HG02870 (cell line): Measurements from ENCODE around the gene GTF3C2.
A peak's percentile ranks its signal among the peaks of the same experiment; 100 is the strongest.
"Not testable (repeated sequence)": the region's sequence is repeated elsewhere in the genome, so short reads cannot be mapped to it uniquely, and the experiment has no call there.

Experiments
- ATAC-seq: cut with Tn5 transposase; IDR thresholded peaks from one replicate; pipeline ENCODE4 v1.9.1; 2021; ENCODE audit warnings: mild to moderate bottlenecking, moderate library complexity; ENCODE audit not compliant: unreplicated experiment

The GTF3C2 gene

DNA sequence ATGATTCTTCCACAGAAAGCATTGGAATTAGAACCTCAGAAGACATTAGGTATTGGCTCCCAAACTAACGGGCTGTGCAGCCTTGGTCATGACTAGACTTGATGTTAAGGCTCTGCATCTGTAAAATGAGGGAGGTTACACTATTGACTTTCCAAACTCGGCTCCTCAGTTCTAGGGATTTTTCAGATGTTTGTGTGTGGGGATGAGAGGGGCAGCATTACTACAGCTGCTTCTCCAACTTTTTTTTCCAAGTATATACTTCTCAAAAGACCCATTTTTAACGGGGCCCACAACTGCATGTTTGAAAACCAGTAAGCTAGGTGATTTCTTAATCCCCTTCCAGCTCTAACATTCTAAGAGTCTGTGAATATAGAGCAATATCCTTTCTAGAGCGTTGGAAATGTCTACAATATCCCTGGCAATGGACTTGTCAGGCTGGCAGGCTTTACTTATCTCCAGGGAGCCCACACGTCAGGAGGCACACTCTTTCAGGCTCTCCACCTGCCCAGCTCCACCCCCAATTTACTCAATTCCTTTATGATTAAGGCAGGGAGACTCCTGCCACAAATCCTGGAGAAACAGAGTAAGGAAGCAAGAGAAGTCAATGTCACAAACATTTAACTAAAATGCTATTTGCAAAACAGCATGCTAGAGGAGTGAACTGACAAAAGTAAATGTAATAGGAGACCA is 32.8 kb downstream of the GTF3C2 start:
- ATAC-seq, result no peak

DNA sequence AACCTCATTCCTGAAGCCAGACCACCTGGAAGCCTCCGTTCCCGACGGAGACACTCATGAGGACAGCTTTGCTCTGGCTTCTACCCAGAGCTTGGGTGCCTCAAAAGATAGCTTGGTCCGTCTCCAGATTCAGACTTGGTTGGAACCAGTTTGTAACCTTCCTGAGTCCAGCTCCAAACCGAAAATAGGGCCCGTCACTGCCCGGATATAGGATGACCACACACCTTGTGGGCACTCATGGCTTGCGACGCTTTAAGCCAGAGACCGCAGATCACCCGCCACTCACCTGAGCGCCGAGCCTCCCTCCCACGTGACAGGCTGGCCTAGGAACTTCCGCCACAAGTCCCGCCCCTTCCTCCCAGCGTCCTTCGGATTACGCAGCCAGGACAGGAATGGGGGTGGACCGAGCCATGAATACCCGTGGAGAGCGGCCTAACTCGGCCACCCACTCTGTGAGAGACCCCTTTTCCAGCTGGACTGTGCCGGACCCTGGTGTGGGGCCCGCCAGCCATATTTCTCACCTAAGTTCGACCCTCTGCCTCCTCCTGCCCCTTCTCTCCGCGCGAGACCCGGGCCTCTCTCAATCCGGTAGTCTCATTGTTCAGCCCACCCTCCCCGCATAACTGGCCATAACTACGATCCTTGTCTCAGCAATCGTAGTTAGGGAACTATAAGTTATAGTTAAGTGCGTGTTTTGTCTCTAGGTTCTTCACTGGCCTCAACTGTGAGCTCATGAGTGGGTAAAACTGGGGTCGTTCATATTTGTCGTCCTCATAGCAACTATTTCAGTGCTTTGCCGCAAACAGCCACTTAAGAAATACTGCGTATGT is 33.6 kb downstream of the GTF3C2 start, which contains the start of gene MPV17:
Gene MPV17 (minus strand): TSS at position 332 of the 830 bp plus-strand sequence. CDS start 580 bp downstream, outside the sequence.
- ATAC-seq, result peak; percentile 86

DNA sequence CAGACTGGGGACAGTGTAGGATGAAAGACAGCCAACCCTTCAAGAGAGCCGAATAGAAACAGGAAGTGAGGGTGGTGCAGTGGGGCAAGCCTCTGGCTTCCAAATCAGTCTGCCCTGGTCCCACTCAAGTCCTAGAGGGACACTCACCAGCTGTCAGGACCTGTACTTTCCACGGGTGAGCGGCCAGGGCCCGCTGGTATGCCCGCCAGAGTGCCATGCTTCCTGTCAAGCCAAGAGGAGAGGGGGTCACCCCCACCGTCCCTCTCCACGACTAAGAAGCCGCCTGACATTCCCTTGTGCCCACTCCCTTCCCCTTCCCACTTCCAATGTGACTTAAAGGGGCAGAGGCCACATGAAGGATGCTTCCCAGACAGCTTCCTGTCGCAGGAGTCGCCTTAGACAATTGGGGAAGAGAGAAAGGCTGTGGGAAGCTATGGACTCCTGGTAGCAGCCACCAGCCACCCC is 34.2 kb downstream of the GTF3C2 start:
- no peak for ATAC-seq

DNA sequence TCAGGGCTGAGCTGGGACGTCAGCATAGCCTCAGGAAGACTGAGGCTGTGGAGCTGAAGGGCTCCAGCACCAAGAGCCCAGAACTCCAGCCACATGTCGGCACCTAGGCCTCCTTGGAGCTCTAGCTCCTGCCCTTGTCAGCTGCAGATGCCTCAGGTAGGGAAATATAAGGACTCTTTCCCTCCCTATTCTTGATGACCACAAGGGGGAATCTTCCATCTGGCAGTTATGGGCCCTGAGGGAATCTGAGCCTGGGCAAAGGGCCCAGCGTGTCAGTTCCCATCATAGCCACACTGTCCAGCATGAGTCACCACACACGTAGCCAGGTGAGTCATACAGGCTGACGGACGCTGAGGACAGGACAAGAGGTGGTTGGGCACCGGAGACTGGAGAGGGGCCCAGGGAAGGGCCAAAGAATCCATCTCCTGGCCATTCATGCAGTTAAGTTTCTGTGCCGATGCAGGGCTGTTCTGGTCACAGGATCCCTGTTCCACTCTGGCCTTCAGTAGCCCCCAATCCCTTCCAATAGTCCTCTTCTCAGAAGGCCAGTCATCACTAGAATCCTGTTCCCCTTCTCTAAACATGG is 35.5 kb downstream of the GTF3C2 start:
- ATAC-seq, result no peak

DNA sequence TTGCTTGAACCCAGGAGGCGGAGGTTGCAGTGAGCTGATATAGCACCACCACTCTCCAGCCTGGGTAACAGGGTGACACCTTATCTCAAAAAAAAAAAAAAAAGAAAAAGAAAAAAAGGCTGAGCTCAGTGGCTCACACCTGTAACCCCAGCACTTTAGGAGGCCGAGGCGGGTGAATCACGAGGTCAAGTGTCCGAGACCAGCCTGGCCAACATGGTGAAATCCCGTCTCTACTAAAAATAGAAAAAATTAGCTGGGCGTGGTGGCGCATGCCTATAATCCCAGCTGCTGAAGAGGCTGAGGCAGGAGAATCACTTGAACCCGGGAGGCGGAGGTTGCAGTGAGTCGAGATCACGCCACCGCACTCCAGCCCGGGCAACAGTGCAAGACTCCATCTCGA is 36.7 kb downstream of the GTF3C2 start:
- ATAC-seq, result not testable (repeated sequence)

DNA sequence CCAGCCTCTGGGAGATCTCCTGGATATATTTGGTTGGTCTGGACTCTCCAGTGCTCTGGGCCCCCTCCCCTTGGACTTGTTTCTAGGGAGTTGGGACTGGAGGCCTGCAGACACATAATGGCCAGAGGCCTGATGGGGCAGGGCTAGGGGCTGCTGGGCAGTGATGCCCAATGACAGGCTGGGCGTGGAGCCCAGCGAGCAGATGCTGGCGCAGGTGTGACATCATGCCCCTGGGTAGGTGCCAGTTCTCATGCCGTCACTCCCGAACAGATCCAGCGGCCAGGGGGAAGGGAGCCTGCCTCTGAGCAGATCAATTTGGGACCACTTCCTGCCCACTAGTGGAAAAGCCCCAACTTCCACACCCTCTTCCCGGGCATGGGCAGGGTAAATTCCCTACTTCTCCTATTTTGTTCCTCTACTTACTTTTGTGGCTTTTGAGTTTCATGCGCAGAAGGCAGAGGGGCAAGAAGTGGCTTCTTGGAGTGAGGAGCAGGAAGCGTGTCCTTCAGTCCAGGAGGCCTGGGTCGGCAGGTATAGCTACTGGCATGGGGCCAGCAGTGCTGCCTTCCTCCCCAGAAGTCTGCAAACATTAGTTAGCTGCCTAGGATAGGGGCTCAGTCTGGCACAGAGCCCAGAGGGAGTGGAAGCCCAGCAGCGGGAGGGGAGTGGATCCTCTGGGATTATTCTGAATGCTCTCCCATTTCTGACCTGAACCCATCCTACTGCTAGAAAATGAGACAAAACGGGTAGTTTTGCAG is 39.7 kb downstream of the GTF3C2 start:
- no peak for ATAC-seq

DNA sequence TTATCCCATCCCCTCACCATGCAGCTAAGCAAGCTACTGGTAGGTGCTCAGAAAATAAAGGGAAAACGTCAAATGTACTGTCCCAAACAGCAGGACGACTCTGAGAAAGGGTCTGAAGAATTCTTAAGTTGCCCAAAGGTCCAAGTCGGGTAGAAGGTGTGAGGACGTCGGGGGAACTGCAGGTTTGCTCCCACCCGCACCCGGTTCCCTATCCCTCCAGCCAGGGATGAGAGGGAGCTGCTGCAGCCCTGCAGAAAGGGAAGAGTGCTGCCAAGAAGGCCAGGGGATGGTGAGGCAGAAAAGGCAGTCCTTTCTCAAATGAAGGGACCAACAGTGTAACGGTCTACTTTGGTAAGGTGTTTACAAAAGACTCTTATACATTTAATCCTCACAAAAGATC is 41.4 kb downstream of the GTF3C2 start:
- ATAC-seq, result no peak

DNA sequence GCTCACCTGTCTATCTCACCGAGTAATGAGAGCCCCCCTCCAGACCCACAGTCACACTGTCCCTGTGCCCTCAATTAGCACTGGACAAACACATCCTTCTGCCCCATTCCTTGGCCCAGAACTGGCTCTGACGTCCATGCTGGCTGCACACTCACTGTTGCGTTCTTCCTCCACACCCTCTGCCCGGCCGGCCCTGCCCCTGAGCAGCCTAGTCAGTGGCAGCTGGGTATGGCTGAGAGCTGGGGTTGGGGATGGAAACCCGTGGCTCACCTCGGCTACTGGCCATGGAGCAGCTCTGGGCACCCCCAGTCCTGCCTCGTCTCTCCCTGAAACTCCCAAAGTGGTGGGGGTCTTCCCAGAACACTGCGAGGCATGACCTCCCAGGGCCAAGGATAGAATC is 41.9 kb downstream of the GTF3C2 start:
- no peak for ATAC-seq

DNA sequence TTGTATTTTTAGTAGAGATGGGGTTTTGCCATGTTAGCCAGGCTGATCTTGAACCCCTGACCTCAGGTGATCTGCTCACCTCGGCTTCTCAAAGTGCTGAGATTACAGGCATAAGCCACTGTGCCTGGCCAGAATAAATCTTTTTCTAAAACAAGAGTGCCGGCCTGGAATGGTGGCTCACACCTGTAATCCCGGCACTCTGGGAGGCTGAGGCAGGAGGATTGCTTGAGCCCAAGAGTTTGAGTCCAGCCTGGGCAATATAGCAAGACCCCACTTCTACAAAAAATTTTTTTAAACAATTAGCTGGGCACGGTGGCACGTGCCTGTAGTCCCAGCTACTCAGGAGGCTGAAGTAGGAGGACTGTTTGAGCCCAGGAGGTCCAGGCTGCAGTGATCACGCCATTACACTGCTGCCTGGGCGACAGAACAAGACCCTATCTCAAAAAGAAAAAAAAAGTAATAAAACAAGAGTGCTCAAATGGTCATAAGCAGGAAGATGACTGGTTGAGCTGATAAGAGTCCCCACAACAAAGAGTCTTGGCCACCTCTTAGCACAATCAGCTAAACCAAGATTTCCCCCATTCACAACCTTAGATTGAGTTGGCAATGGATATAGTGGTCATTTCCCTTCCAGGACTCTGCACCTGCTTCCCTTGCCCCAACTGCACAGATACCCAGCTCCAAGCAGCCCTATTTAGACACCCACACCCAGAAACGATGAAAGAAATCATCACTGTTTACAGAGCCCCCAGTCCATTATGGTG is 42.5 kb downstream of the GTF3C2 start:
- no peak for ATAC-seq

DNA sequence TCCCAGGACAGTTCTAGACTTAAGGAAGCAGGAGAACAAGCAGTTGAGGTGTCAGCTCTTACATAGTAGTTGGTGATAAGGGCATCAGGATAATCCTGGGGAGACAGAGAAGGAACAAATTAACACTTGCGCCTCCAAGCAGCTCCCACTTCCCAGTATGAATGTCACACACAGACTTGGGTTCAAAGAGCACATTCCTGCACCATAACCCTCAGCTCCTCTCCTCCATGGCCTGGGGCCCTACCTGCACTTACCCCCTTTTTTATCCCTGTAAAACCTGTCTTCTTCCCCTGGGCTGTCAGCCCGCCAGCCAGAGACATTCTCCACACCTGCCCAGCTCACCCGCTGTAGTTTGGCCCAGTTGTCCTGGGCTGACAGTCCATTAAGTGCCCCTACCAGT is 44.4 kb downstream of the GTF3C2 start:
- ATAC-seq, result no peak

DNA sequence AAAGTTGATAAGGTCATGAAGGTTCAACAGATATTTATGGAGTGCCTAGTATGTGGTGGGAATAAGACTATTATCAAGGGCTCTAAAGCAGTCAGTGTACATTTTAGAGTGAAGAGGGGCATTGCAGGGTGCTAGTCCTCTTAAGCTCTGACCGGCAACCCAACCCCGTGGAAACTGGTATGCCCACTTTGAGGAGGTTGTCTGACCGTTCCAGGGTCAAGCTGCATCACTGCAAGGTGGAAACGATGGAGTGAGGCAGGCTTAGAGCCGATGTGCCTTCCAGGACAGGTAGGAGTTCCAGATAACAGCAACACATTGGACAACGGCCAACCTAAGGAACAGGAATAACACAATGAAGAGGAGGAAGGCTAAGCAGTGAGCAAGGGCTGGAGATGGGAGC is 46.9 kb downstream of the GTF3C2 start:
- no peak for ATAC-seq

DNA sequence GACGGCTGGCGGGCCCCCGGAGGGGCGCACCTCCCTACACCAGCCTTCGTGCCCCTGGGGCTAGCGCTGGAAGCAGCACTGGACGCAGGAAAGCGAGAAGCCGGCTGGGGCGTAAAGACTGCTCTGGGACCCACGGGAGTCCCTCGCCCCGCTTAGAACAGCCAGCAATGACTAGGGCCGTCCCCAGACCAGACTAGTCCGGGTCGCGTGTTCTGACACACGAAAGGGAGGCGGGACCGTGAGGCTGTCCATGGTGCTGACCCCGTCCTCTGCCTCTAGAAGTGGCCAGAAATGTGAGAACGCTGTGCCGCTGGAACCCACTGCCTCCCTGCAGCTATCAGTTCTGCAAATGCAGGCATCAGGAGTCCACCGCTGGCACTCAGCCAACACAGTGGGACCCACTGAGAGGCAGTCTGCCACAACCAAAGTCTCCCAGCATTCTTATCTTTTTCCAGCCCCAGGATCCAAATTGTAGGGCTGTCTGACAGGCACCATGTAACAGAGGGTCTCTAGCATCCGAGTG is 48.1 kb downstream of the GTF3C2 start, which contains the start of gene UCN:
Gene UCN (minus strand): TSS at position 87 of the 523 bp plus-strand sequence. CDS start 550 bp downstream, outside the sequence.
- ATAC-seq, result no peak

DNA sequence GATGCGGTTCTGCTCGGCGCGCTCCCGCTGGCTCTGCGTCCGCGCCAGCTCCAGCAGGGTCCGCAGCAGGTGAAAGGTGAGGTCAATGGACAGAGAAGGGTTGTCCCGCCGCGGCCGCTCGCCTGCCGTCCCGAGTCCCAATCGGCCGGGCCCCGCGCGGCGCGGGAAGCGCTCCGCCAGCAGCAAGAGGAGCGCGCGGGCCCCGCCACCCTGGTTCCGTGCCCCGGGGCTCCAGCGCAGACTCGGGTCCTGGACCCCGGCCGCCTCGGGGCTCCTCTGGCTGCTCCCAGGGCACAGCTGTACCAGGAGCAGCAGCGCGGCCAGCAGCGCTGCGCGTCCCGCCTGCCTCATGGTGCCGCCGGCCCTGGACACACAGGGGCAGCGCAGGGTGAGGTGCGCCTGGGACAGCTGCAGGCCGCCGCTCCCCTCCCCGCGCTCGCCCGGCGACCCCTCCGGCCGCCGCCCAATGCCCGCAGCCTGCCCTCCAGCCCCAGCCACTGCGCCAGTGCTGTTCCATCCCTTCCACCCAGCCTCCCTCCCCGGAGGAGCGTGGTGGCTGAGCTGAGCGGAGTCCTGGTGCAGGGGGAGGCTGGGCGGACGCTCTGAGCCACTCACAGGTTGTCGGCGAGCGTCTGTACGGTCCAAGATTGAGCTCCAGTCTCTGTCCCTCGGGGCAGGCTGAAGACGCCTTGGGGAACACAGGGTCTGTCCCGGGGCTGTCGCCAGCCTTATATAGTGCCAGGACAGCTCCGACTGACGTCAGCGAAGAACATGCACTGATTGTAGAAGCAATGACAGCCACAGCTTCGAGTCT is 48.8 kb downstream of the GTF3C2 start:
- ATAC-seq, result no peak

DNA sequence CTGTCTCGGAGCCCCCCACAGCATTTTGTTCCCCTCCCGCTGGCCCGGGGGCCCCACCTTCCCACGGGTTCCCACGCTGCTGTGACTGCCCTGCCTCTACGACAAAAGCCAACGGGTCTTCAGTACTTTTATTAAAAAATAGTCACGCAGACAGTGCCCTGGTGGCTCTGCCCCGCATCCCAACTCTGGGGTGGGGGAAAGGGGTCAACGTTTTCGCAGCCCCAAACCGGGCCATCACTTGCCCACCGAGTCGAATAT is 49.3 kb downstream of the GTF3C2 start:
- ATAC-seq, result no peak

DNA sequence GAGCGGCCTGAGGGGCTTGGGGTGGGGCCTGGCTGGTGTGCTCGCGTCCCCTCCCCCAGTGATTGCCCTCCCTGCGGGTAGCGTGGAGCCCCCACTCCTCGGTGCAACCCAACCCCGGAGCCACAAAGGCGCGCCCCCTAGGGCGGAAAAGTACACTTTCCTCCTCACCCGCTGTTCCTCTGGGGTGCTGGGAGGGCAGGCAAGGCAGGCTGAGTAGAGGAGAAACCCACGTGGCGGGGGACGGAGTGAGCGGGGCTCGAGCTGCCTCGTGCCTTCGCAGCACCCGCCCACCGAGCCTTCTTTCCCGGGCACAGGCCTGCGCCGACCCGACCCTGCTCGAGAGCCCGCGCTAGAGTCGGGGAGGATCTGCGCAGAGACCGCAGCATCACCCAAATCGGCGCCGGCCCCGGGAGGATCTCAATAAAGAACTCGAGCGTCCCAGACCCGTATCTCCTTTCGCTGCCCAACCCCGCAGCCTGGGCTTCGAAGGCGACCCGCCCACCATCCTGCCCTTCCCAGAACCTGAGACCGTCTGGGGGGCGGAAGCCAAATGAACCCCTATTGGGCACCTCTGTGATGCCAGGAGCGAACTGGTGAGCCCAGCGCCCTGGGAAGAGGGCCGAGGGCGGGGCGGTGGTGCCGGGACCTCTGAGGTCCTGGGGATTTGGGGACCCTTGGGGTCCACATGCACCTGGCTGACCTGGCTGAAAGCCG is 49.8 kb downstream of the GTF3C2 start:
- ATAC-seq, result no peak

DNA sequence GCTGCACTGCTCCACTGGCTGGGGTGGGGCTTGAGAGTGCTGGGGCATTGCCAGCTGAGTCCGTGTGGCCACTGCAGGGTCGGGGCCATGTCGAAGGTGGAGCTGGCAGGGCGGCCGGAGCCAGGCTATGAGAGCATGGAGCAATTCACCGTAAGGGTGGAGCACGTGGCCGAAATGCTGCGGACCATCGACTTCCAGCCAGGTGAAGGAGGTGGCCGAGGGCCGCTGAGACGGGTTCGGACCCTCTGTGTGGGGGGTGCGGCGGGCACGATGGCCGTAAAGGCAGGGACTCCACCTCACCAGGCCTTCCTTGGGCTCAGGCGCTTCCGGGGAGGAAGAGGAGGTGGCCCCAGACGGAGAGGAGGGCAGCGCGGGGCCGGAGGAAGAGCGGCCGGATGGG is 50.4 kb downstream of the GTF3C2 start:
- no peak for ATAC-seq

DNA sequence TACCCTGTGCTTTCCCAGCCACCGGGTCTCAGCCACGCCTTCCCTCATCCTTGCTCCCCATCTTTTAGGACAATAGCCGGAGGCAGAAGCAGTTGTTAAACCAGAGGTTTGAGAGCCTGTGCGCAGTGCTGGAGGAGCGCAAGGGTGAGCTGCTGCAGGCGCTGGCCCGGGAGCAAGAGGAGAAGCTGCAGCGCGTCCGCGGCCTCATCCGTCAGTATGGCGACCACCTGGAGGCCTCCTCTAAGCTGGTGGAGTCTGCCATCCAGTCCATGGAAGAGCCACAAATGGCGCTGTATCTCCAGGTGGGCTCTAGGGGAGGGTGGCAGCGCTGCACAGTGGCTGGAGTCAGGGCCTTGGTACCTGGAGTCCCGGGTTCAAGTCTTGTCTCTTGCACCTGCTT is 51.0 kb downstream of the GTF3C2 start:
- ATAC-seq, result no peak

DNA sequence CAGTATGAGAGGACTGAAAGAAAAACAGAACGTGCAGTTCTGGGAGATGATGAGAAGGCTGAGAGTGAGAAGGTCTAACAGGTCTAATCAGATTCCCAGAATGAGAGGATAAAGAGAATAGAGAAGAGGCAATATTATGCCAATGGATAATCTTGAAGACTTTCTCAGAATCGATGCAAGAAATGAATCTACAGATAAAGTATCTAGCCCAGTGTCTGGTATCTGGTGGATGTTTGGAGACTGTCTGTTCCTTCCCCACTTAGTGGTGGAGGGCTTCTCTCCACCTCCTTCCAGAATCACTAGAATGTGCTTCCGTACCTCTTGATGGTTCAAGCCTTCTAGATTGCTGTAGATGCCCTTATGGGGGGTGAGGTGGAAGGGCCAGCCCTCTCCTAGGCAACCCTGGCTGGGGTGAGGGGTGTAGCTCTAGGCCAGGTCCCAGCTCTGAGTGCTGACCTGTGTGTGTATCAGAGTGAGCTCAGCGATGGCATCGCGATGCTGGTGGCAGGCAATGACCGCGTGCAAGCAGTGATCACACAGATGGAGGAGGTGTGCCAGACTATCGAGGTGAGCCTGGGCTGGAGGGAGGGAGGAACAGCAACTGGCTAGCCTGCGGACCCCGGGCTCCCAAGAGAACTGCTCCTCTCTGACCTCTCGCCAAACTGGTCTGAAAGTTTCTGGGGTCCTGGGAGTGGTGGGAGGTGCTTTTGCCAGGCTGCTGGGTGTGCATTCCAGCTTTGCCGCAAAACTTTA is 51.9 kb downstream of the GTF3C2 start:
- no peak for ATAC-seq
